MCF 10A (cell line): ENCODE results near the gene SNX1. TPM values are rescaled to one million over a fixed set of nuclear protein-coding genes. Genes with fewer than 3 reads are reported as not detected.

Experiments
- BruUV-seq: library from RNA; stranded (reverse); fragments of 400-500 nt; replicated peaks from 2 replicates; lab custom pipeline; 2021; lab: Mats Ljungman, UMichigan
- CTCF ChIA-PET: fragments of 300-600 bp; sonication (Branson Sonifier 250); formaldehyde crosslinking; extraction: SDS; loops from one replicate; lab custom pipeline; 2021; ENCODE audit warnings: antibody characterized with exemption, inconsistent platforms; lab: Yijun Ruan, JAX
- POLR2A ChIA-PET: fragments of 300-600, 350-650 bp; sonication (Branson Sonifier 250); formaldehyde crosslinking; extraction: SDS; loops from one replicate; lab custom pipeline; 2020; ENCODE audit warnings: antibody characterized with exemption, inconsistent platforms; lab: Yijun Ruan, JAX
- DNase-seq: peaks from one replicate; pipeline ENCODE4 v3.0.0-alpha.2; 2018; ENCODE audit not compliant: unreplicated experiment
- H3K27ac Mint-ChIP-seq: one replicate; pipeline ENCODE4 v1.8.0; 2022; ENCODE audit warnings: mild to moderate bottlenecking, low read depth, mixed read lengths; ENCODE audit not compliant: unreplicated experiment
- H3K27me3 Mint-ChIP-seq: one replicate; pipeline ENCODE4 v1.8.0; 2022; ENCODE audit warnings: mixed read lengths; ENCODE audit not compliant: insufficient read depth, unreplicated experiment
- H3K36me3 Mint-ChIP-seq: one replicate; pipeline ENCODE4 v1.8.0; 2022; ENCODE audit warnings: mild to moderate bottlenecking, moderate library complexity, mixed read lengths; ENCODE audit not compliant: insufficient read depth, unreplicated experiment
- H3K4me1 Mint-ChIP-seq: one replicate; pipeline ENCODE4 v1.8.0; 2022; ENCODE audit warnings: mixed read lengths; ENCODE audit not compliant: insufficient read depth, unreplicated experiment
- H3K4me3 Mint-ChIP-seq: one replicate; pipeline ENCODE4 v1.8.0; 2022; ENCODE audit warnings: mild to moderate bottlenecking, moderate library complexity, mixed read lengths; ENCODE audit not compliant: unreplicated experiment
- H3K9me3 Mint-ChIP-seq: one replicate; pipeline ENCODE4 v1.8.0; 2022; ENCODE audit warnings: mixed read lengths; ENCODE audit not compliant: unreplicated experiment
- intact Hi-C: fragments of 100-400 bp; cut with micrococcal nuclease; formaldehyde crosslinking; loops from 2 replicates; pipeline ENCODE4 v1.14.1; 2022
- total RNA-seq: library from RNA; stranded (reverse); gene quantifications from 2 replicates; pipeline ENCODE4 v1.2.3, GENCODE V29; 2022
- TF ChIP-seq, protein P1 (sequence below): fragments of 200-600 bp; IDR thresholded peaks from one replicate; pipeline ENCODE4 v1.8.0; 2022; ENCODE audit warnings: antibody characterized with exemption, mild to moderate bottlenecking; ENCODE audit not compliant: unreplicated experiment

SNX1 gene
- total RNA-seq, 1 experiment from 2014 or later, result 70.2 TPM

- intact Hi-C loops, result no loop called here
- TF ChIP-seq, protein P1, sequence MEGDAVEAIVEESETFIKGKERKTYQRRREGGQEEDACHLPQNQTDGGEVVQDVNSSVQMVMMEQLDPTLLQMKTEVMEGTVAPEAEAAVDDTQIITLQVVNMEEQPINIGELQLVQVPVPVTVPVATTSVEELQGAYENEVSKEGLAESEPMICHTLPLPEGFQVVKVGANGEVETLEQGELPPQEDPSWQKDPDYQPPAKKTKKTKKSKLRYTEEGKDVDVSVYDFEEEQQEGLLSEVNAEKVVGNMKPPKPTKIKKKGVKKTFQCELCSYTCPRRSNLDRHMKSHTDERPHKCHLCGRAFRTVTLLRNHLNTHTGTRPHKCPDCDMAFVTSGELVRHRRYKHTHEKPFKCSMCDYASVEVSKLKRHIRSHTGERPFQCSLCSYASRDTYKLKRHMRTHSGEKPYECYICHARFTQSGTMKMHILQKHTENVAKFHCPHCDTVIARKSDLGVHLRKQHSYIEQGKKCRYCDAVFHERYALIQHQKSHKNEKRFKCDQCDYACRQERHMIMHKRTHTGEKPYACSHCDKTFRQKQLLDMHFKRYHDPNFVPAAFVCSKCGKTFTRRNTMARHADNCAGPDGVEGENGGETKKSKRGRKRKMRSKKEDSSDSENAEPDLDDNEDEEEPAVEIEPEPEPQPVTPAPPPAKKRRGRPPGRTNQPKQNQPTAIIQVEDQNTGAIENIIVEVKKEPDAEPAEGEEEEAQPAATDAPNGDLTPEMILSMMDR, result no peak
- CTCF ChIA-PET, result no interaction called here
- no TSS peak for BruUV-seq
- no peak for DNase-seq
- peaks cover 96% of the 10 kb centered on the region for H3K36me3 Mint-ChIP-seq
- POLR2A ChIA-PET, result interaction anchor here (1.3 kb wide), 1 partner anchor 16 kb away, joined by 4 read pairs; no protein-coding TSS in a partner anchor
- no peaks in the 10 kb centered on the region for H3K9me3 Mint-ChIP-seq
- H3K4me3 Mint-ChIP-seq, result no peak overlapping the region
- no peaks in the 10 kb centered on the region for H3K27me3 Mint-ChIP-seq
- no peaks in the 10 kb centered on the region for H3K4me1 Mint-ChIP-seq
- no peak overlapping the region for H3K27ac Mint-ChIP-seq
Observed at GRCh38 chr15:64127521-64128270, 31.9 kb downstream of the SNX1 start.

GRCh38 chr15:64130159-64130558 lies 34.4 kb downstream of the SNX1 start:
- TF ChIP-seq, protein P1, result no peak
- no peak for DNase-seq
- no TSS peak for BruUV-seq
- Mint-ChIP-seq H3K4me3 (no peak overlapping the region), H3K4me1 (no peaks in the 10 kb centered on the region), H3K9me3 (no peaks in the 10 kb centered on the region), H3K27me3 (no peaks in the 10 kb centered on the region), H3K36me3 (peaks cover 98% of the 10 kb centered on the region), H3K27ac (no peak overlapping the region)
- ChIA-PET CTCF (interaction anchor here (3.3 kb wide), 1 partner anchor 22 kb away, joined by 14 read pairs; no protein-coding TSS in a partner anchor), POLR2A (no interaction called here)
- intact Hi-C loops, result no loop called here

DNA sequence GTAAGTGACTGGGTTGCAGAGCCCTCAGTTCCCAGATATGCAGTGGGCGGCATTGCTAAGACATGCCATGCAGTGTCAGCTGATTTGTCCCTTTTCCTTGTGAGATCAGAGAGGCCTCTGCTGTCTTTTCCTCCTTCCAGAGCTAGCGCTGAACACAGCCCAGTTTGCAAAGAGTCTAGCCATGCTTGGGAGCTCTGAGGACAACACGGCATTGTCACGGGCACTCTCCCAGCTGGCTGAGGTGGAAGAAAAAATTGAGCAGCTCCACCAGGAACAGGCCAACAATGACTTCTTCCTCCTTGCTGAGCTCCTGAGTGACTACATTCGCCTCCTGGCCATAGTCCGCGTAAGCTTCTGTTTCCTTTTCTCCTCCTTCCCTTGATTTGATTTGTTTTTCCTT lies 35.8 kb downstream of the SNX1 start:
- ChIA-PET POLR2A (interaction anchor here (1.0 to 1.7 kb wide), 4 partner anchors 14 to 35 kb away, joined by 3 to 11 read pairs (median 4); no protein-coding TSS in a partner anchor), CTCF (interaction anchor here (0.5 to 3.3 kb wide), 4 partner anchors 12 to 58 kb away, joined by 3 to 14 read pairs (median 6); no protein-coding TSS in a partner anchor)
- Mint-ChIP-seq H3K27ac (no peak overlapping the region), H3K27me3 (no peaks in the 10 kb centered on the region), H3K4me3 (no peak overlapping the region), H3K4me1 (no peaks in the 10 kb centered on the region), H3K9me3 (no peaks in the 10 kb centered on the region), H3K36me3 (peaks cover 98% of the 10 kb centered on the region)
- intact Hi-C loops, result no loop called here
- BruUV-seq, result no TSS peak
- DNase-seq, result no peak
- TF ChIP-seq, protein P1, result no peak

DNA sequence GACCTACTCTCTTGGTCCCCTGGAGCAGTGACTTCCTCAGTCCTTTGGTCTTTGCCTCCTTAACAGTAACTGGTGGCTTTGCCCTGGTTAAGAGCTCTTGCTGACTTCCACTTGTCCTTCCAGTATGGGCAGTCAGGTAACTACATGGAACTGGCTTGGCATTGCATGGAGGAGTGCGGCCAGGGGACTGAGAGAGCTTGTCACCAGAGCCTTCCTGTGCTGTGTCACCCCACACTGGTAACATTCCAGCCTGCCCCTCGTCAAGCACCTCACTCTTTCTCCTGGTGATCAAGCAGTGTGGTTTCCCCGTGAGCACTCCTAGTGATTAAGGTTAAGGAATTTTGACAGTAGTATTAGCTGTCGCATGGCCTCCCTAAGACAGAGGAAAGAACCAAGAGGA lies 36.4 kb downstream of the SNX1 start:
- Mint-ChIP-seq H3K36me3 (peaks cover 98% of the 10 kb centered on the region), H3K4me1 (no peaks in the 10 kb centered on the region), H3K9me3 (no peaks in the 10 kb centered on the region), H3K4me3 (no peak overlapping the region), H3K27ac (no peak overlapping the region), H3K27me3 (no peaks in the 10 kb centered on the region)
- ChIA-PET POLR2A (interaction anchor here (0.8 to 1.7 kb wide), 3 partner anchors 10 to 30 kb away, joined by 3 to 11 read pairs (median 4); no protein-coding TSS in a partner anchor), CTCF (interaction anchor here (0.5 to 3.3 kb wide), 3 partner anchors 13 to 57 kb away, joined by 3 to 14 read pairs (median 8); no protein-coding TSS in a partner anchor)
- no peak for DNase-seq
- TF ChIP-seq, protein P1, result no peak
- no TSS peak for BruUV-seq
- intact Hi-C loops, result no loop called here
